Large intestine (tissue), 3 donors: ENCODE results near the gene STEAP1B. TPM values are rescaled to one million over a fixed set of nuclear protein-coding genes. Genes with fewer than 3 reads are reported as not detected.
A peak's percentile ranks its signal among the peaks of the same experiment; 100 is the strongest.

Experiments used
- DNase-seq, 2 donors: peaks; one replicate each; pipeline versions ENCODE4 v3.0.0 to v3.0.0-alpha.2; 2013
- H3K27ac ChIP-seq: one replicate; pipeline ENCODE4 v1.5.1; 2013; ENCODE audit warnings: low read length
- H3K27me3 ChIP-seq: 2 replicates; pipeline ENCODE4 v1.6.1; 2013; ENCODE audit warnings: low read length; ENCODE audit not compliant: control insufficient read depth, insufficient read depth
- H3K36me3 ChIP-seq: 2 replicates; pipeline ENCODE4 v1.6.1; 2013; ENCODE audit warnings: low read length; ENCODE audit not compliant: control insufficient read depth, insufficient read depth
- H3K4me1 ChIP-seq: one replicate; pipeline ENCODE4 v1.6.1; 2013; ENCODE audit warnings: low read length; ENCODE audit not compliant: control insufficient read depth, insufficient read depth
- H3K4me3 ChIP-seq: one replicate; pipeline ENCODE4 v1.5.1; 2013; ENCODE audit warnings: low read length
- H3K9me3 ChIP-seq: one replicate; pipeline ENCODE4 v1.6.1; 2013; ENCODE audit warnings: mild to moderate bottlenecking, low read depth, low read length, moderate library complexity; ENCODE audit not compliant: control insufficient read depth
- WGBS: methylation state at CpG from one replicate; pipeline ENCODE4 v1.1.5; 2013; ENCODE audit warnings: low lambda C conversion rate; ENCODE audit not compliant: insufficient coverage; 5-methylcytosine and 5-hydroxymethylcytosine counted together
- polyA plus RNA-seq: library from polyadenylated mRNA; unstranded; fragments of 120-200 nt; gene quantifications from one replicate; pipeline ENCODE4 v1.2.1, GENCODE V29; 2013

The STEAP1B gene
- polyA plus RNA-seq, 1 donor: 1.5 TPM

GRCh38 chr7:22393913-22394729, 105.9 kb downstream of the STEAP1B start:
- no peaks in the 10 kb centered on the region for H3K27me3 ChIP-seq
- 43% methylated on average over 1 of the region's 13 CpGs for WGBS
- no peaks in the 10 kb centered on the region for H3K9me3 ChIP-seq
- no peak overlapping the region for H3K4me3 ChIP-seq
- peaks cover 7% of the 10 kb centered on the region for H3K4me1 ChIP-seq
- H3K27ac ChIP-seq: peak overlapping the region; percentile 14
- no peaks in the 10 kb centered on the region for H3K36me3 ChIP-seq
- DNase-seq: peak in 1 of 2 donors; percentile 25

GRCh38 chr7:22390516-22390915, 109.5 kb downstream of the STEAP1B start:
- Histone ChIP-seq H3K27ac (no peak overlapping the region), H3K27me3 (no peaks in the 10 kb centered on the region), H3K36me3 (no peaks in the 10 kb centered on the region), H3K9me3 (no peaks in the 10 kb centered on the region), H3K4me3 (no peak overlapping the region), H3K4me1 (peaks cover 7% of the 10 kb centered on the region)
- DNase-seq: no peak
- no CpG with 5 or more reads among the region's 1 CpG for WGBS

DNA sequence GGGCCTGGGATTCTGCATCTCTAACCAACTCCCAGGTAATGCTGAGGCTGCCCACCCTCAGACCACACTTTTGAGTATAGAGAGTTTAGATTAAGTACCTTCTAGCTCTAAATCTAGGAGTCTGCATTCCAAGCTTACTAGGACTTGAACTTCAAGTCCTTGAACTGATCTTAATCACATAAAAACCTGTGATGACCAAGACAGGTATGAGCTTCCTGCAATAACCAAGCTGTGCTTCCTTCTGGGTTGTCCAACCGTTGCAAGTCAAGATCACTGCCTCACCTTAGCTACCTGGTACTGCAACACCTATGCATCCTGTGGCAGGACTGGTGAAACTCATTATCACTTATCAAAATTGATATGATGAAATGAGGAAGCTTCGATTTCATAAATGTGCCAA, 110.1 kb downstream of the STEAP1B start:
- no peak for DNase-seq
- Histone ChIP-seq H3K36me3 (no peaks in the 10 kb centered on the region), H3K27ac (no peak overlapping the region), H3K27me3 (no peaks in the 10 kb centered on the region), H3K4me3 (no peak overlapping the region), H3K9me3 (no peaks in the 10 kb centered on the region), H3K4me1 (peaks cover 7% of the 10 kb centered on the region)
- no CpG with 5 or more reads among the region's 2 CpGs for whole genome bisulfite sequencing

- Histone ChIP-seq H3K9me3 (no peaks in the 10 kb centered on the region), H3K4me1 (no peaks in the 10 kb centered on the region), H3K27me3 (no peaks in the 10 kb centered on the region), H3K27ac (no peak overlapping the region), H3K4me3 (no peak overlapping the region), H3K36me3 (no peaks in the 10 kb centered on the region)
- DNase-seq: no peak
- 80% methylated on average over 1 of the region's 4 CpGs for WGBS
Observed at GRCh38 chr7:22387583-22387982, 112.4 kb downstream of the STEAP1B start.

DNA sequence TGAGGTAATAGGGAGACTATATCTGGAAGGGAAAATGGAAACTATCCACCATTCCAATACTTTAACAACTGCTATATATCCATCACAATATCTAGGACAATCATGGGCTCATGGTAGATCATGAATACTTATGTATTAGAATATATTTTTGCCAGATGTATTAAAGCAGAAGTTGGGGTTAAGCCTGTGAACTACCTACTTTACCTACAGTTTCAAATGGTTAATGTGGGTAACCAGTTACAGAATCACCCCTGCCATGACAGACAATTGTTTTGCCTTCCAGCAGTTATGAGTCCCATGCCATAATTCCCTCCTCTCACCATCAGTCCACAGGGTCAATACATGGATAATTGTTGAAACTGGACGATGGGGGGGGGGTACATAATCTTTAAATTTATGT, 113.1 kb downstream of the STEAP1B start:
- Histone ChIP-seq H3K4me1 (no peaks in the 10 kb centered on the region), H3K9me3 (no peaks in the 10 kb centered on the region), H3K27ac (no peak overlapping the region), H3K4me3 (no peak overlapping the region), H3K36me3 (no peaks in the 10 kb centered on the region), H3K27me3 (no peaks in the 10 kb centered on the region)
- no peak for DNase-seq
- no CpG with 5 or more reads among the region's 1 CpG for WGBS

GRCh38 chr7:22386206-22386858, 113.7 kb downstream of the STEAP1B start:
- no peaks in the 10 kb centered on the region for H3K36me3 ChIP-seq
- H3K4me3 ChIP-seq: no peak overlapping the region
- H3K4me1 ChIP-seq: no peaks in the 10 kb centered on the region
- no CpG with 5 or more reads among the region's 2 CpGs for WGBS
- DNase-seq: no peak
- H3K27ac ChIP-seq: no peak overlapping the region
- no peaks in the 10 kb centered on the region for H3K27me3 ChIP-seq
- H3K9me3 ChIP-seq: no peaks in the 10 kb centered on the region

GRCh38 chr7:22385326-22385725, 114.7 kb downstream of the STEAP1B start:
- no peaks in the 10 kb centered on the region for H3K27me3 ChIP-seq
- H3K4me3 ChIP-seq: no peak overlapping the region
- H3K4me1 ChIP-seq: no peaks in the 10 kb centered on the region
- no peak for DNase-seq
- no peaks in the 10 kb centered on the region for H3K9me3 ChIP-seq
- H3K27ac ChIP-seq: no peak overlapping the region
- WGBS: no CpG with 5 or more reads among the region's 4 CpGs
- no peaks in the 10 kb centered on the region for H3K36me3 ChIP-seq

- Histone ChIP-seq H3K27ac (no peak overlapping the region), H3K4me3 (no peak overlapping the region), H3K9me3 (no peaks in the 10 kb centered on the region), H3K4me1 (peaks cover 11% of the 10 kb centered on the region), H3K36me3 (no peaks in the 10 kb centered on the region), H3K27me3 (no peaks in the 10 kb centered on the region)
- DNase-seq: no peak
- WGBS: 100% methylated on average over 1 of the region's 2 CpGs
Observed at GRCh38 chr7:22380333-22380732, 119.7 kb downstream of the STEAP1B start.

- peak; percentile 24 to 65 for DNase-seq
- Histone ChIP-seq H3K27ac (no peak overlapping the region), H3K4me3 (no peak overlapping the region), H3K36me3 (no peaks in the 10 kb centered on the region), H3K27me3 (no peaks in the 10 kb centered on the region), H3K9me3 (no peaks in the 10 kb centered on the region), H3K4me1 (peaks cover 11% of the 10 kb centered on the region)
- WGBS: no CpG with 5 or more reads among the region's 7 CpGs
Observed at GRCh38 chr7:22378199-22378980, 121.6 kb downstream of the STEAP1B start.

DNA sequence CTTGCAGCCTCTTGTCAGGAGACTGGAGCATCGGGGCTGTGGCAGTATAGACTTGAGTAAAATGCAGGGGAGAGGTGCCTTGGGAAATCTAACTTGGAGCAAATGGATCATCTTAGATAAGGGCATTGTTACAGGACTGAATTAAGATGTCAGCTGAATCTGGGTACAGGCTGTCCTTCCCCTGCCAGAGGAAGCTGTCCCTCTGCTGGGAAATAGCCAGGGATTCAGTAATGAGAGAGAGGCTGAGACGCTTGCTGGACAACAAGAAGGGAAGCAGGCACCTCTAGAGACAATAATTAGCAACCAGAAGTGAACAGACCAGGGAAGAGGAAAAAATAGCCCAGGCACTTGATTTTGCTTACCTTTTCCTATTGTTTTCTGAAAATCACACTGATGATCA, 122.3 kb downstream of the STEAP1B start:
- H3K27me3 ChIP-seq: no peaks in the 10 kb centered on the region
- no peaks in the 10 kb centered on the region for H3K36me3 ChIP-seq
- H3K4me3 ChIP-seq: no peak overlapping the region
- H3K9me3 ChIP-seq: no peaks in the 10 kb centered on the region
- WGBS: no CpG with 5 or more reads among the region's 2 CpGs
- no peak for DNase-seq
- no peak overlapping the region for H3K27ac ChIP-seq
- H3K4me1 ChIP-seq: peaks cover 11% of the 10 kb centered on the region
